Measurements from ENCODE around the gene RPRM. TPM values are rescaled to one million over a fixed set of nuclear protein-coding genes. Genes with fewer than 3 reads are reported as not detected.
"Not testable (repeated sequence)": the region's sequence is repeated elsewhere in the genome, so short reads cannot be mapped to it uniquely, and the experiment has no call there.

RPRM gene
- total RNA-seq, 1 donor from 2014 or later: not detected

GRCh38 chr2:153455861-153456260 lies 22.7 kb downstream of the RPRM start:
- no peak for DNase-seq (ENCODE audit: low spot score)

GRCh38 chr2:153455403-153455802 lies 23.2 kb downstream of the RPRM start:
- no peak for DNase-seq (ENCODE audit: low spot score)

- no peak for DNase-seq (ENCODE audit: low spot score)
Observed at GRCh38 chr2:153451611-153452010, 27.0 kb downstream of the RPRM start.

GRCh38 chr2:153443106-153443505 lies 35.5 kb downstream of the RPRM start:
- no peak for DNase-seq (ENCODE audit: low spot score)

GRCh38 chr2:153442616-153443015 lies 35.9 kb downstream of the RPRM start:
- not testable (repeated sequence) for DNase-seq (ENCODE audit: low spot score)

GRCh38 chr2:153440090-153440489 lies 38.5 kb downstream of the RPRM start:
- DNase-seq (ENCODE audit: low spot score): not testable (repeated sequence)

GRCh38 chr2:153433403-153433802 lies 45.2 kb downstream of the RPRM start:
- DNase-seq (ENCODE audit: low spot score): no peak

GRCh38 chr2:153432381-153432780 lies 46.2 kb downstream of the RPRM start:
- no peak for DNase-seq (ENCODE audit: low spot score)

GRCh38 chr2:153431114-153431513 lies 47.4 kb downstream of the RPRM start:
- no peak for DNase-seq (ENCODE audit: low spot score)

All from mucosa of gallbladder (tissue), 1 donor.